Measurements from ENCODE around the gene TRIO.

TRIO gene

GRCh38 chr5:14383923-14384322 lies 240.8 kb downstream of the TRIO start:
- TF ChIP-seq PPARA (CRISPR knock-in tag; IDR thresholded peaks at IDR 0.05; ENCODE audit: borderline replicate concordance) = no peak
- TF ChIP-seq ZNF8 (CRISPR knock-in tag; IDR thresholded peaks at IDR 0.05) = no peak
- no peak for TF ChIP-seq TCF4 (CRISPR knock-in tag; IDR thresholded peaks at IDR 0.05; ENCODE audit: borderline replicate concordance)
- no peak for TF ChIP-seq ESRRG (CRISPR knock-in tag; IDR thresholded peaks at IDR 0.05)
- no peak for TF ChIP-seq RARB (CRISPR knock-in tag; IDR thresholded peaks at IDR 0.05)
- TF ChIP-seq, protein P1, sequence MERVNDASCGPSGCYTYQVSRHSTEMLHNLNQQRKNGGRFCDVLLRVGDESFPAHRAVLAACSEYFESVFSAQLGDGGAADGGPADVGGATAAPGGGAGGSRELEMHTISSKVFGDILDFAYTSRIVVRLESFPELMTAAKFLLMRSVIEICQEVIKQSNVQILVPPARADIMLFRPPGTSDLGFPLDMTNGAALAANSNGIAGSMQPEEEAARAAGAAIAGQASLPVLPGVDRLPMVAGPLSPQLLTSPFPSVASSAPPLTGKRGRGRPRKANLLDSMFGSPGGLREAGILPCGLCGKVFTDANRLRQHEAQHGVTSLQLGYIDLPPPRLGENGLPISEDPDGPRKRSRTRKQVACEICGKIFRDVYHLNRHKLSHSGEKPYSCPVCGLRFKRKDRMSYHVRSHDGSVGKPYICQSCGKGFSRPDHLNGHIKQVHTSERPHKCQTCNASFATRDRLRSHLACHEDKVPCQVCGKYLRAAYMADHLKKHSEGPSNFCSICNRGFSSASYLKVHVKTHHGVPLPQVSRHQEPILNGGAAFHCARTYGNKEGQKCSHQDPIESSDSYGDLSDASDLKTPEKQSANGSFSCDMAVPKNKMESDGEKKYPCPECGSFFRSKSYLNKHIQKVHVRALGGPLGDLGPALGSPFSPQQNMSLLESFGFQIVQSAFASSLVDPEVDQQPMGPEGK (CRISPR knock-in tag; IDR thresholded peaks at IDR 0.05; ENCODE audit: borderline replicate concordance) = no peak
- TF ChIP-seq, protein P2, sequence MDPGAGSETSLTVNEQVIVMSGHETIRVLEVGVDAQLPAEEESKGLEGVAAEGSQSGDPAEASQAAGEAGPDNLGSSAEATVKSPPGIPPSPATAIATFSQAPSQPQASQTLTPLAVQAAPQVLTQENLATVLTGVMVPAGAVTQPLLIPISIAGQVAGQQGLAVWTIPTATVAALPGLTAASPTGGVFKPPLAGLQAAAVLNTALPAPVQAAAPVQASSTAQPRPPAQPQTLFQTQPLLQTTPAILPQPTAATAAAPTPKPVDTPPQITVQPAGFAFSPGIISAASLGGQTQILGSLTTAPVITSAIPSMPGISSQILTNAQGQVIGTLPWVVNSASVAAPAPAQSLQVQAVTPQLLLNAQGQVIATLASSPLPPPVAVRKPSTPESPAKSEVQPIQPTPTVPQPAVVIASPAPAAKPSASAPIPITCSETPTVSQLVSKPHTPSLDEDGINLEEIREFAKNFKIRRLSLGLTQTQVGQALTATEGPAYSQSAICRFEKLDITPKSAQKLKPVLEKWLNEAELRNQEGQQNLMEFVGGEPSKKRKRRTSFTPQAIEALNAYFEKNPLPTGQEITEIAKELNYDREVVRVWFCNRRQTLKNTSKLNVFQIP (CRISPR knock-in tag; IDR thresholded peaks at IDR 0.05; ENCODE audit: borderline replicate concordance, low read depth) = no peak
- no peak for TF ChIP-seq ZC3H10 (CRISPR knock-in tag; IDR thresholded peaks at IDR 0.05)
- TF ChIP-seq BACH2 (CRISPR knock-in tag; IDR thresholded peaks at IDR 0.05; ENCODE audit: borderline replicate concordance) = no peak
- TF ChIP-seq ZFP30 (CRISPR knock-in tag; IDR thresholded peaks at IDR 0.05) = no peak
- no peak for TF ChIP-seq GLIS3 (CRISPR knock-in tag; IDR thresholded peaks at IDR 0.05)
- no peak for TF ChIP-seq ZFP3 (CRISPR knock-in tag; IDR thresholded peaks at IDR 0.05)
- no peak for TF ChIP-seq OSR1 (CRISPR knock-in tag; IDR thresholded peaks at IDR 0.05)
- no peak for TF ChIP-seq TOX (CRISPR knock-in tag; IDR thresholded peaks at IDR 0.05; ENCODE audit: borderline replicate concordance)
- TF ChIP-seq, protein P3, sequence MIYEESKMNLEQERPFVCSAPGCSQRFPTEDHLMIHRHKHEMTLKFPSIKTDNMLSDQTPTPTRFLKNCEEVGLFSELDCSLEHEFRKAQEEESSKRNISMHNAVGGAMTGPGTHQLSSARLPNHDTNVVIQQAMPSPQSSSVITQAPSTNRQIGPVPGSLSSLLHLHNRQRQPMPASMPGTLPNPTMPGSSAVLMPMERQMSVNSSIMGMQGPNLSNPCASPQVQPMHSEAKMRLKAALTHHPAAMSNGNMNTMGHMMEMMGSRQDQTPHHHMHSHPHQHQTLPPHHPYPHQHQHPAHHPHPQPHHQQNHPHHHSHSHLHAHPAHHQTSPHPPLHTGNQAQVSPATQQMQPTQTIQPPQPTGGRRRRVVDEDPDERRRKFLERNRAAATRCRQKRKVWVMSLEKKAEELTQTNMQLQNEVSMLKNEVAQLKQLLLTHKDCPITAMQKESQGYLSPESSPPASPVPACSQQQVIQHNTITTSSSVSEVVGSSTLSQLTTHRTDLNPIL (CRISPR knock-in tag; IDR thresholded peaks at IDR 0.05; ENCODE audit: low read depth) = no peak
- TF ChIP-seq TSHZ2 (CRISPR knock-in tag; IDR thresholded peaks at IDR 0.05) = no peak
- TF ChIP-seq CSRNP3 (CRISPR knock-in tag; IDR thresholded peaks at IDR 0.05) = no peak
- TF ChIP-seq SNAI2 (CRISPR knock-in tag; IDR thresholded peaks at IDR 0.05) = no peak
- TF ChIP-seq ISL1 (CRISPR knock-in tag; IDR thresholded peaks at IDR 0.05) = no peak
- ATAC-seq = no peak

DNA sequence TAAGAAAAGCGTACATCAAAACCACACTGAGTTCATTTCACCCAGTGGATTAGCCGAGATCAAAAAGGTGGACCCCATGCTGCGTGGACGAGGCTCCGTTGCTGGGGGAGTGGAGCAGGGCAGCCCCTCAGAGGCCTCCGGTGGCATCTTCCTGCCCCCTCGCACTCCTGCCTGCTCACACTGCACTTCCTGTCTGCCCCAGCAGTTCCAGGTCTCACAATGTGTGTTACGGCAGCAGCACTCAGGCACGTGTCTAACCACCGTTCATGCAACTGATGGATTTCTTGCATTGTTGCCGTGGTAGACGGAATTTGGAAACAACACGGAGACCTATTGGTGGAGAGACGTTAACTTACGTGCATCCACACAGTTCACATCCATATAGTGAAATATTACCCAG lies 241.9 kb downstream of the TRIO start:
- ATAC-seq = no peak
- no peak for TF ChIP-seq ZC3H10 (CRISPR knock-in tag; IDR thresholded peaks at IDR 0.05)
- TF ChIP-seq, protein P1 (CRISPR knock-in tag; IDR thresholded peaks at IDR 0.05; ENCODE audit: borderline replicate concordance) = no peak
- TF ChIP-seq, protein P2 (CRISPR knock-in tag; IDR thresholded peaks at IDR 0.05; ENCODE audit: borderline replicate concordance, low read depth) = no peak
- TF ChIP-seq SNAI2 (CRISPR knock-in tag; IDR thresholded peaks at IDR 0.05) = no peak
- TF ChIP-seq PPARA (CRISPR knock-in tag; IDR thresholded peaks at IDR 0.05; ENCODE audit: borderline replicate concordance) = no peak
- TF ChIP-seq BACH2 (CRISPR knock-in tag; IDR thresholded peaks at IDR 0.05; ENCODE audit: borderline replicate concordance) = no peak
- TF ChIP-seq CSRNP3 (CRISPR knock-in tag; IDR thresholded peaks at IDR 0.05) = no peak
- no peak for TF ChIP-seq ESRRG (CRISPR knock-in tag; IDR thresholded peaks at IDR 0.05)
- TF ChIP-seq RARB (CRISPR knock-in tag; IDR thresholded peaks at IDR 0.05) = no peak
- TF ChIP-seq CSDC2 (CRISPR knock-in tag; IDR thresholded peaks at IDR 0.05) = no peak
- TF ChIP-seq ZNF565 (CRISPR knock-in tag; conservative IDR thresholded peaks at IDR 0.05; ENCODE audit: low read depth) = no peak
- no peak for TF ChIP-seq ZFP30 (CRISPR knock-in tag; IDR thresholded peaks at IDR 0.05)
- no peak for TF ChIP-seq ZFP3 (CRISPR knock-in tag; IDR thresholded peaks at IDR 0.05)
- TF ChIP-seq GLIS3 (CRISPR knock-in tag; IDR thresholded peaks at IDR 0.05) = no peak
- no peak for TF ChIP-seq ISL1 (CRISPR knock-in tag; IDR thresholded peaks at IDR 0.05)
- TF ChIP-seq, protein P3 (CRISPR knock-in tag; IDR thresholded peaks at IDR 0.05; ENCODE audit: low read depth) = no peak
- no peak for TF ChIP-seq ARNTL (CRISPR knock-in tag; IDR thresholded peaks at IDR 0.05; ENCODE audit: borderline replicate concordance, low read depth)
- TF ChIP-seq ZNF8 (CRISPR knock-in tag; IDR thresholded peaks at IDR 0.05) = no peak
